Esophagus mucosa (tissue), 1 donor: ENCODE data around the gene EZR. TPM values are rescaled to one million over a fixed set of nuclear protein-coding genes. Genes with fewer than 3 reads are reported as not detected.

Experiments
- ATAC-seq: fragments of 200-7000 bp; cut with Tn5 transposase; one replicate; pipeline ENCODE4 v1.9.1; 2020
- total RNA-seq: library from RNA; stranded (reverse); gene quantifications from one replicate; pipeline ENCODE4 v1.2.4, GENCODE V29; 2023
- donor health status: DM: yes; HTN: yes; CAD: no.

Gene EZR
- total RNA-seq, result 368 TPM

DNA sequence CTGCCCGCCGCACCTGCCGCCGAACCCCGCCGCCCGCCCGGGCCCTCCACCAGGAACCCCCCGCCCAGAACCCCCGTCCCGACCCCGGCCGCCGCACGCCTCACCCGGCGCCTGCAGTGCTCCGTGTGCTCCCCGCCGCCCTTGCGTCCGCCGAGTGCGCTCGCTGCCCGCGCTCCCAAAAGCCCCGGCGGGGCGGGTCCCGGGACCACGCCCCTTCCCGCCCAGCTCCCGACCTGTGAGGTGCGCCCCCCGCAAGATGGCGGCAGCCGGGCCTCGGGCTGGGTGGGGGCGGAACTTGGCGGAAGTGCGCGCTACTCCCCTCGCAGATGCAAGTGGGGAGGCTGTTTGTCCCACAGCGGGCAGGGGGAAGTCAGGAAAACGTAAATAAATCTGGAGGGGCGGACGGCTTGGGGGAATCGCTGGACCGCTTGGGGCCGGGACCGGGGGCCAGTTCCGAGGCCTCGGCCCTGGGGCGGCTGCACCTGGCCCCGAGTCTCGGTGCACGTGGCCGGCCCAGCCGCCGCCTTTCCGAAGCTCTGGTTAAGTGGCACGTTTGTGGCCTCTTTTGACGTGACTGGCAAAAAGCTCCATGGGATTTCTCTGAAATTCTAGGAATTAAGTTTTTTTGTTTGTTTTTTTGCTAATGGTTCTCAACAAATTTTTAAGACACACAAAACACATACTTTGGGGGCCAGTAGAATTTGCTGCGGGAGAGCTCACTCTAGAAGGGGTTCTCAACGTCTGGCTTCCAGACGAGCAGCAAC is at the start of gene EZR:
Gene EZR (minus strand): TSS at position 156 of the 764 bp plus-strand sequence. CDS start 1,275 bp downstream, outside the sequence.
- ATAC-seq, result peak; percentile 73

GRCh38 chr6:158868122-158868480 is 48.9 kb upstream of the EZR start:
- ATAC-seq, result no peak

- peak; percentile 72 for ATAC-seq
These were observed 48.4 kb upstream of the EZR start for GRCh38 chr6:158867381-158868121.

DNA sequence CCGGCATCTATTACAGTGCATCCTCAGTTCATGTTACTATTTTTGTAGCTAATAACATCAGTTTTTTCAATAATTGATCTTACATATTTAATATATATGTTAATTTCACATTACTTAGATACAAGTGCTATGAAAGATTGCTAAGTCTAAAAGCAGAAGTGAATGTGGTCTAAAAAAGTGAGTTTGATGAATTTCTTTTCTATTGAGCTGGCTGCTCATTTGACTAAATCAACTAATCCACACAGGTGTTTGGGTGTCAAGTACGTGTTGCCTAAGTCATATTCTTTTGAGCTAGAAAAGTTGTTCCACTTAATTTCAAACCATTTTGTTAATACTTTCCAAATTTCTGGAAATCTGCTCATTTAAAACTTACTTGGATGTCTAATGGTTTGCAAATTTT is 46.6 kb upstream of the EZR start:
- ATAC-seq, result no peak

GRCh38 chr6:158863646-158864045 is 44.5 kb upstream of the EZR start:
- ATAC-seq, result no peak

GRCh38 chr6:158861686-158862381 is 42.7 kb upstream of the EZR start:
- peak; percentile 88 for ATAC-seq

DNA sequence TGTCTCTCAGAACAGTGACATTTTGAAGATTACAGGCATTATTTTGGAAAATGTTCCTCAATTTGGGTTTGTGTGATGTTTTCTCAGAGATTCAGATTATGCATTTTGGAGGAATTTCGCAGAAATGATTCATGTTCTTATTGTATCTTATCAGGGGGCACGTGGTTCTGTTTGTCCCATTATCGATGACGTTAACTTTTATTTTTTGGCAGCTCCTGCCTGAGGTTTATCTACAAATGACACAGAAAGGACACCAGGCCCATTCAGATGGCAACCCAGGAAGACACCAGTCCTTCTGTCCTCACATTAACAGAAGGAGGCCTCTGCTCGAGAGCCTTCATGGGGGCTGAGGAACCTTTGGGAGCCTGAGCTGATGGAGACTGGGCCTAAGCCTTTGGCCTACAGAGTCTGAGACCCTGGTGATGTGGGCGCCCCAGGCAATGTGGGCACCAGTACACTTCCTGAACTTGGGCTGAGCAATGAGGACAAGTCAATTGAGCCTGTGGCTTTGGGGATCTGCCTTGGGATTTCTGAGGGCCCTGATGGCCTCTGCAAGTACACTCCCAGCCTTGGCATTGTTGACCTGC is 41.2 kb upstream of the EZR start:
- ATAC-seq, result no peak

- no peak for ATAC-seq
These were observed 37.1 kb upstream of the EZR start for GRCh38 chr6:158856261-158856660.

DNA sequence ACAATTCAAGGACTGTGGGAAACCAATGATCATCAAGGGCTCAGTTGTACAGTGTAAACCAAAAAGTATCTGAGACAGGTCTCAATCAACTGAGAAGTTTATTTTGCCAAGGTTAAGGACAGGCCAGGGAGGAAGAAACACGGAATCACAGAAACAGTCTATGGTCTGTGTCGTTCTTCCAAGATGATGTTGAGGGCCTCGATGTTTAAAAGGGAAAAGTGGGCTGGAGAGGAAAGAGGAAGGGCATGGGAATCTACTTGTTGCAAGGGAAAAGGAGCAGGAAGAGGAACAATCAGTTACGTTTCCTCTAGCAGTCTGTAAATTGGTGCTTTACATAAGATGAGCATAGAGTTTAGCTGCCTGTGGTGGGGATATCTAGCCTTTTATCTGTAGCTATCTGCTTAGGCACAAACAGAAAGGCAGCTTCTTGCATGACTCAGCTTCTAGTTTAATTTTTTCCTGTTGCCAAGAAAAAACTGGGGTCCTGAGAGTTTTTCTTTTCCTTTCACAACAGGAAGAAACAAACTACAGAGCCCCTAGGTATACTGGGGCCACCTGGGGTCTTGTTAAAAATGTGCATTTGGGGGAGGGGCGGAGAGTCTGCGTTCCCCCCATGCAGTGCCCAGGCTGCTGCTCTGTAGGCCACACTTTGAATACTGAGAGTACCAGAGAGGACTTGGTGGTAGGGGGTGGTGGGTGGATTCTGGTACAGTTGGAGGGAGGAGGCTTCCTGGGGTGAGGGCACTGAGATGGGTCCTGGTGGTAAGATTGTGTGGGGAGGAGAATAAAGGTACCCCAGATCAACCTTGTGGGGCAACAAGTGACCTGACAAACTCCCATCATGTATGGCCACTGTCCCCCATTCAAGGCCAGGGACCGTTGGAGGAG is 35.3 kb upstream of the EZR start:
- no peak for ATAC-seq

GRCh38 chr6:158853880-158854213 is 34.7 kb upstream of the EZR start:
- no peak for ATAC-seq

- ATAC-seq, result peak; percentile 92
These were observed 34.1 kb upstream of the EZR start for GRCh38 chr6:158853072-158853879.

GRCh38 chr6:158852312-158853071 is 33.3 kb upstream of the EZR start:
- ATAC-seq, result peak; percentile 2

GRCh38 chr6:158850807-158851115 is 31.6 kb upstream of the EZR start:
- ATAC-seq, result no peak

DNA sequence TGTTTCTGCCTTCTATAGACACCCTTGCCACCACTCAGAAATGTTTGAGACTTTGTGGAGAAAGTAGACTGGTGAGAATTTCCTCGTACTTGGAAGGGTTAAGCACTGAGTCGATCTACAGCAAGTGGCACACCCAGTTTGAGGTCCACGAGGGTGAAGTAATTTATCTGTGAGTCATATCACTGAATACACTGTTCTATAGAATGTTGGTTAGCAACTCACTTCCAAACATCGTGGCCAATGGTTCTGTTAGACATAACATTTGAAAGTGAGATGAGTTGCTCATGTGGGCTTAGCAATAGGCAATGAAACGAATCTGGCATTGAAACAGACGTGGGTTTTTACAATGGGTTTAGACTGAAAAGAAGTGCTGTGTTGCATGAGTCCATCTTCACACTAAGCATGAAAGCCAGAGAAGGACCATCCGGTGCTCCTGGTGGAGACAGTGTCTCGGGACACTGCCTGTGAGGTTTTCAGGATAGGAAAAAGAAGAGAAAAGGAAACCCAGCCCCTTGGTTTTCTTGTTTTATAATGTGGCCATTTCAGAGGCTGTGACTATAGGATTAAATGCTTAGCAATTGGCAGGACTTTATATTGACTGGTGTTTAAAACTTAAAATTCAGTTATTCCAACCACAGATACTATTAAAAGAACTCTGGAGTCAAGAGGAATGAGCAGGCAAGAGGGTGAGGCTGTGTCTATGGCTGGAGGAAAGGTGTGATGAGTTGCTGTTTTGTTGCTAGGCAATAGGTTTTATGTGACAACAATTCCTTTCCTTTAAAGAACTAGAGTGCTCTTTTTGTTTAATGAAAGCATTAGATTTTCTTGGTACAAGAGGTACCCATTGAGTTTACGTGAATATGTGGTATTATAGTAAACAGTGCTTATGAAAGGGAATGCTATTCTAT is 31.0 kb upstream of the EZR start:
- peak; percentile 84 for ATAC-seq

GRCh38 chr6:158848490-158848895 is 29.3 kb upstream of the EZR start:
- ATAC-seq, result no peak

- peak; percentile 61 for ATAC-seq
These were observed 28.6 kb upstream of the EZR start for GRCh38 chr6:158847786-158848185.

- ATAC-seq, result no peak
These were observed 27.9 kb upstream of the EZR start for GRCh38 chr6:158847012-158847529.

GRCh38 chr6:158843751-158844683 is 24.8 kb upstream of the EZR start:
- no peak for ATAC-seq
